Esophagus muscularis mucosa (tissue), 4 donors: ENCODE results near the gene ZNF777. TPM values are rescaled to one million over a fixed set of nuclear protein-coding genes. Genes with fewer than 3 reads are reported as not detected.

Experiments used
- DNase-seq: peaks from one replicate; pipeline ENCODE4 v3.0.0-alpha.2; 2017; ENCODE audit errors: extremely low spot score
- H3K27ac ChIP-seq, 4 donors: fragments of 200-600 bp; sonication (generic); replicated peaks in 1 of 4; 1 replicate in 3 of 4; 2 replicates in 1 of 4; pipeline ENCODE4 v1.5.1; 2016 to 2019; ENCODE audit warnings: mild to moderate bottlenecking in 1 of 4
- H3K27me3 ChIP-seq, 4 donors: fragments of 200-600 bp; sonication (generic); one replicate each; pipeline versions ENCODE4 v1.5.1 to v1.6.0; 2016 to 2019
- H3K36me3 ChIP-seq, 4 donors: fragments of 200-600 bp; sonication (generic); one replicate each; pipeline ENCODE4 v1.5.1; 2016 to 2019
- H3K4me1 ChIP-seq, 4 donors: fragments of 200-600 bp; sonication (generic); one replicate each; pipeline ENCODE4 v1.5.1; 2016 to 2019
- H3K4me3 ChIP-seq, 4 donors: fragments of 200-600 bp; sonication (generic); 1 replicate in 2 of 4; 2 replicates in 2 of 4; pipeline ENCODE4 v1.5.1; 2016 to 2019; ENCODE audit warnings: mild to moderate bottlenecking in 4 of 4, moderate library complexity in 1 of 4
- H3K9me3 ChIP-seq, 4 donors: fragments of 200-600 bp; sonication (generic); 1 replicate in 3 of 4; 2 replicates in 1 of 4; pipeline ENCODE4 v1.5.1; 2016 to 2019
- EP300 ChIP-seq: sonication (generic); formaldehyde crosslinking; IDR thresholded peaks from one replicate; pipeline ENCODE4 v1.6.1; 2017; ENCODE audit warnings: antibody characterized with exemption
- POLR2A ChIP-seq: fragments of 450-650 bp; IDR thresholded peaks from one replicate; pipeline ENCODE4 v1.6.1; 2017; ENCODE audit warnings: antibody characterized with exemption, moderate library complexity, mild to moderate bottlenecking, low read depth
- POLR2AphosphoS5 ChIP-seq, 2 donors: sonication (generic); formaldehyde crosslinking; IDR thresholded peaks; one replicate each; pipeline ENCODE4 v1.6.1; 2017; ENCODE audit warnings: antibody characterized with exemption in 2 of 2
- WGBS: methylation state at CpG from one replicate; pipeline ENCODE4 v1.1.5; 2018; 5-methylcytosine and 5-hydroxymethylcytosine counted together
- intact Hi-C: fragments of 100-400 bp; cut with DNase I; formaldehyde crosslinking; loops from one replicate; pipeline ENCODE4 v1.15.1; 2023
- total RNA-seq, 4 donors: library from RNA; depleted of rRNA; stranded (reverse); fragments of >200 nt; gene quantifications; one replicate each; pipeline versions ENCODE4 v1.1.0 to v1.2.1, GENCODE V29; 2016
- TF ChIP-seq, protein P1 (sequence below), 3 experiments: fragments of 200-600 bp in 2 of 3; fragments of 450-650 bp in 1 of 3; sonication (generic) in 2 of 3; IDR thresholded peaks; one replicate each; pipeline ENCODE4 v1.5.1; 2017 to 2019; ENCODE audit warnings: antibody characterized with exemption in 3 of 3, mild to moderate bottlenecking in 2 of 3, moderate library complexity in 1 of 3

Gene ZNF777
- total RNA-seq, 4 donors from 2014 or later, result 6.6 to 17.4 (median 13.7) TPM

DNA sequence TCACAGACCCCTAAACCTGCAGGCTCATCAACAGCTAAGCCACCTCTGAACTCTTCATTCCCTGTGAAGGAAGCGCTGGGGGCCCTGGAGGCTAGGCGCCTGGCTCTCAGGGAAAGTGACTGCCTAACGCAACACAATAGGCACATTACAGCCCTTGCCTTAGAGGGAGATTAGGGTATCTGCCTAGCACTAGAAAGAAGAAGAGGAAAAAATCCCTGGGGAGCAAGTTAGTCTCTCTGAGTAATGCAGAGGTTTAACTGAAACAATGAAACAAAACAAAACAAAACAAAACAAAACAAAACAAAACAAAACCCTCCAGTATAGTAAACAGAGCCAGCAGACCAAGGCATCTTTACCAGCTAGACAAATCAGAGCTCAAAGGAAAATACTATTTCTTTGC, 2.6 kb downstream of the ZNF777 start:
- intact Hi-C loops, result loop anchor here (5.0 to 10.0 kb wide), 2 partner anchors 36 to 213 kb away; no protein-coding TSS in a partner anchor
- no peak for TF ChIP-seq POLR2AphosphoS5 (IDR thresholded peaks at IDR 0.05)
- no peak for TF ChIP-seq POLR2A
- TF ChIP-seq EP300, result no peak
- TF ChIP-seq, protein P1, sequence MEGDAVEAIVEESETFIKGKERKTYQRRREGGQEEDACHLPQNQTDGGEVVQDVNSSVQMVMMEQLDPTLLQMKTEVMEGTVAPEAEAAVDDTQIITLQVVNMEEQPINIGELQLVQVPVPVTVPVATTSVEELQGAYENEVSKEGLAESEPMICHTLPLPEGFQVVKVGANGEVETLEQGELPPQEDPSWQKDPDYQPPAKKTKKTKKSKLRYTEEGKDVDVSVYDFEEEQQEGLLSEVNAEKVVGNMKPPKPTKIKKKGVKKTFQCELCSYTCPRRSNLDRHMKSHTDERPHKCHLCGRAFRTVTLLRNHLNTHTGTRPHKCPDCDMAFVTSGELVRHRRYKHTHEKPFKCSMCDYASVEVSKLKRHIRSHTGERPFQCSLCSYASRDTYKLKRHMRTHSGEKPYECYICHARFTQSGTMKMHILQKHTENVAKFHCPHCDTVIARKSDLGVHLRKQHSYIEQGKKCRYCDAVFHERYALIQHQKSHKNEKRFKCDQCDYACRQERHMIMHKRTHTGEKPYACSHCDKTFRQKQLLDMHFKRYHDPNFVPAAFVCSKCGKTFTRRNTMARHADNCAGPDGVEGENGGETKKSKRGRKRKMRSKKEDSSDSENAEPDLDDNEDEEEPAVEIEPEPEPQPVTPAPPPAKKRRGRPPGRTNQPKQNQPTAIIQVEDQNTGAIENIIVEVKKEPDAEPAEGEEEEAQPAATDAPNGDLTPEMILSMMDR (IDR thresholded peaks at IDR 0.05), result no peak
- Histone ChIP-seq H3K4me1 (peaks cover 17 to 37% (median 28%) of the 10 kb centered on the region in 4 donors), H3K4me3 (no peak overlapping the region), H3K27ac (no peak overlapping the region), H3K9me3 (no peaks in the 10 kb centered on the region), H3K27me3 (no peaks in the 10 kb centered on the region), H3K36me3 (peaks cover 25 to 37% (median 33%) of the 10 kb centered on the region in 4 donors)
- 88% methylated on average over 3 of the region's 3 CpGs for WGBS
- no peak for DNase-seq

DNA sequence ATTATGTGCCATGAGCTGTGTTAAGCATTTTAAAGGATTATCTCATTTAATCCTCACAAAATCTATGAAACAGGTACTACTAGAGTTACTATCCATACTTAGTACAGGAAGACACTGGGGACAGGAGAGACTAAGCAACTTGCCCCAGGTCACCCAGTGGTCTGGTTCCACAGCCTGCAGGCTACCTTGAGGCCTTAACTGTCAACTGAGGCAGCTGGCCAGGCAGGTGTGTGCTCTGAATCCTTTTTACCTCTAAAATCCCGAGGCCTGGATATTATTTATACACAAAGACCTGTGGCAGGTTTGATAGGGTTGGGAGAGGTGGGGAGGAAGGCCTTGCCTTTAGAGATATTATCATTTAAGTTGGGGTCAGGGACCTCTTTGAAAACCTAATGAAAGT, 3.1 kb downstream of the ZNF777 start:
- no peak overlapping the region for H3K27ac ChIP-seq
- intact Hi-C loops, result loop anchor here (5.0 to 10.0 kb wide), 2 partner anchors 35 to 213 kb away; no protein-coding TSS in a partner anchor
- H3K27me3 ChIP-seq, result no peaks in the 10 kb centered on the region
- peak; percentile 70 for DNase-seq
- peaks cover 17 to 37% (median 28%) of the 10 kb centered on the region in 4 donors for H3K4me1 ChIP-seq
- H3K4me3 ChIP-seq, result no peak overlapping the region
- H3K36me3 ChIP-seq, result peaks cover 30 to 42% (median 37%) of the 10 kb centered on the region in 4 donors
- no peaks in the 10 kb centered on the region for H3K9me3 ChIP-seq
- 87% methylated on average over 1 of the region's 1 CpG for WGBS
- TF ChIP-seq, protein P1 (IDR thresholded peaks at IDR 0.05), result no peak
- no peak for TF ChIP-seq EP300
- no peak for TF ChIP-seq POLR2A
- TF ChIP-seq POLR2AphosphoS5 (IDR thresholded peaks at IDR 0.05), result no peak

DNA sequence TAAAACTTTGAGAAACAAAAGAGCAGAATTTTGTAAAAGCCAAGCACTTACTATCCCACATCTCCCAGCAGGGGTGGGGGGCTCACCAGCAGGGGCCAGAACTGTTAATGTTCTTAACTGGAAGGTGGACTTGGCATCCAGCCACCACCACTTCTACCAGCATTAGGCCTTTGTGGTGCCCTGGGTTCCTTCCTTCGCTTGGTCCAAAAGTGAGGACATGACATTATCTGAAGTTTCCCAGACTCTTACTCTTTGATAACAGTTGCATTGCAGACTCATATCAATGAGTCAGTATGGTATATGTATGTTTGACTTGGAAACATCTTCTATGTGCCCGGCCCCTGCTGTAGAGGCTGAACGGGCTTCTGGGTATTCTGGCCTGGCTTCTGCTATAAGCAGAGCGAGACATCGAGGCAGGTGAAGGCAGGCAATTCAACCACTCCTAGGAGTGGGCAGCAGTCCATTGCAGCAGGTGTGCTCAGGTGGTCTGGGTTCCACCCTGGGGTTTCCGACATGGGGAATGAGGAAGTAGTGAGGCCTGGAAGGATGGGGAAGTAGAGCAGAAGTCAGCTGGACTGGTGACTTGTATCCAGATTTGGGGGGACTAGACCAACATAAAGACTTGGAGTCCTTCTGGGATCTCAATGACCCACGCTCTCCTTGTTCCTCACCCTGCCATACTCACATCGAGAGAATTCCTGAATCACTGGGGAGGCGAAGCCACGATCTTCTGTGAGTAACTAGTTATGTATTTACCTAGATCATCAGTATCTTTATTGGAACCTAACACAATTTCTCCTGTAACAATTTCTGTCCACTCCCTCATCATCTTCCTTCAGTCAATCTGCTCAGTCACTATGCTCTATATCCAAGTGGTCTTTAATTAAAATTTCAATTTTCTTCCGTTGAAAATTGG, 4.1 kb downstream of the ZNF777 start:
- intact Hi-C loops, result loop anchor here (5.0 to 10.0 kb wide), 2 partner anchors 34 to 212 kb away; no protein-coding TSS in a partner anchor
- Histone ChIP-seq H3K4me1 (peaks cover 17 to 37% (median 28%) of the 10 kb centered on the region in 4 donors), H3K27ac (no peak overlapping the region), H3K9me3 (no peaks in the 10 kb centered on the region), H3K27me3 (no peaks in the 10 kb centered on the region), H3K4me3 (no peak overlapping the region), H3K36me3 (peaks cover 33 to 52% (median 43%) of the 10 kb centered on the region in 4 donors)
- no peak for TF ChIP-seq POLR2A
- no peak for TF ChIP-seq POLR2AphosphoS5 (IDR thresholded peaks at IDR 0.05)
- no peak for TF ChIP-seq EP300
- TF ChIP-seq, protein P1 (IDR thresholded peaks at IDR 0.05), result no peak
- DNase-seq, result peak; percentile 37
- WGBS, result 94% methylated on average over 11 of the region's 11 CpGs

DNA sequence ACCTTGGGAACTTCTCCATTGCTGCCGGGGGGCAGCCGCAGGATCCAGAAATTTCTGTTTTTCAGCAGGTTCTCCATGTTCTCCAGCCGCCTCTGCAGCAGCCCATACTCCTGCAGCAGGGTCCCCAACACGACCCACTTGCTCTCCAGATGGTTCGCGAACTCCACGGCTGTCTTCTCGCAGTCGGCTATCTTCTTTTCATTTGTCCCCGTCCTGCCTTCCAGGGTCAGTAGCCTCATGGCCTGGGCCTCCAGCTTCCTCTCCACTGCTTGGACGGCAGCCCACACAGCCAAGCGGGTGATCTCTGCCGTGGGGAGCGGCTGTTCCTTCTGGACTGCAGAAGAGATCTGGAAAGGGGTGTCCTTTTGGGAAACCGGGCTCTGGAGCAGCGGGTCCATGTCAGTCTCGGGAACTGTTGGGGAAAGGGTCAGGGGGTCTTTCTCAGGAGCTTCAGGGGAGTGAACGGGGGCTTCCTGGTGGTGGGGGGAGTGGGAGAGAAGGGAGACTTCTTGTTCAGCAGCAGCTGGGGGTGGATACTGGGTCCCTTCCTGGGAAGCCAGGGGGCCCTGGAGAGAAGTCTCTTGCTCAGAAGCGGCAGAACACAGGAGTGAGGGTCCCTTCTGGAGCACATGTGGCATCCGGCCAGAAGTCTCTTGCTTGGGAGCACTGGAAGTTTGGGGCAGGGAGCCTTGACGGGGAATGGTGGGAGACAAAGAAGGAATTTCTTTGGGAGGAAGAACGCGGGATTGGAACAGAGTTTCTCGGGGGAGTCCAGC, 5.5 kb downstream of the ZNF777 start:
- WGBS, result 88% methylated on average over 24 of the region's 24 CpGs
- H3K4me3 ChIP-seq, result no peak overlapping the region

More for the DNA sequence above, 5.5 kb downstream of the ZNF777 start:
- H3K9me3 ChIP-seq, result no peaks in the 10 kb centered on the region
- DNase-seq, result peak; percentile 81
- peaks cover 17 to 30% (median 21%) of the 10 kb centered on the region in 4 donors for H3K4me1 ChIP-seq
- TF ChIP-seq POLR2A (no peak), POLR2AphosphoS5 (IDR thresholded peaks at IDR 0.05) (no peak), EP300 (no peak)
- TF ChIP-seq, protein P1 (IDR thresholded peaks at IDR 0.05), result no peak
- H3K27me3 ChIP-seq, result no peaks in the 10 kb centered on the region
- peaks cover 39 to 66% (median 54%) of the 10 kb centered on the region in 4 donors for H3K36me3 ChIP-seq
- intact Hi-C loops, result loop anchor here (5.0 to 10.0 kb wide), 2 partner anchors 33 to 211 kb away; no protein-coding TSS in a partner anchor
- no peak overlapping the region for H3K27ac ChIP-seq
